Neural progenitor cell (in vitro differentiated cells): ENCODE data around the gene EFNA5. TPM values are rescaled to one million over a fixed set of nuclear protein-coding genes. Genes with fewer than 3 reads are reported as not detected.

Source experiments
- DNase-seq: peaks from one replicate; pipeline ENCODE4 v3.0.0-alpha.2; 2016; ENCODE audit warnings: low spot score
- H2AFZ ChIP-seq: fragments of 200-600 bp; sonication (generic); replicated peaks from 2 replicates; pipeline ENCODE4 v1.6.1; 2016; ENCODE audit warnings: antibody characterized with exemption
- H3F3A ChIP-seq: fragments of 200-600 bp; sonication (generic); 2 replicates; pipeline ENCODE4 v1.6.1; 2016; ENCODE audit warnings: antibody characterized with exemption, low read depth
- H3K27ac ChIP-seq: fragments of 200-600 bp; sonication (generic); 2 replicates; pipeline ENCODE4 v1.5.1; 2016; ENCODE audit warnings: mild to moderate bottlenecking
- H3K27me3 ChIP-seq: fragments of 200-600 bp; sonication (generic); 2 replicates; pipeline ENCODE4 v1.6.1; 2016; ENCODE audit warnings: mild to moderate bottlenecking, moderate library complexity
- H3K36me3 ChIP-seq: fragments of 200-600 bp; sonication (generic); 2 replicates; pipeline ENCODE4 v1.5.1; 2016
- H3K4me1 ChIP-seq: fragments of 200-600 bp; sonication (generic); 2 replicates; pipeline ENCODE4 v1.6.1; 2016; ENCODE audit warnings: mixed run types
- H3K4me2 ChIP-seq: fragments of 200-600 bp; sonication (generic); 2 replicates; pipeline ENCODE4 v1.6.1; 2016
- H3K4me3 ChIP-seq: fragments of 200-600 bp; sonication (generic); 2 replicates; pipeline ENCODE4 v1.5.1; 2016
- H3K79me2 ChIP-seq: fragments of 200-600 bp; sonication (generic); 2 replicates; pipeline ENCODE4 v1.6.1; 2016; ENCODE audit warnings: low read depth
- H3K9ac ChIP-seq: fragments of 200-600 bp; sonication (generic); 2 replicates; pipeline ENCODE4 v1.6.1; 2016
- H3K9me3 ChIP-seq: fragments of 200-600 bp; sonication (generic); 2 replicates; pipeline ENCODE4 v1.5.1; 2016; ENCODE audit warnings: low read depth
- H4K20me1 ChIP-seq: fragments of 200-600 bp; sonication (generic); 2 replicates; pipeline ENCODE4 v1.6.1; 2016; ENCODE audit warnings: low read depth
- H3K27ac Mint-ChIP-seq: 3 replicates; pipeline ENCODE4 v1.8.0; 2021; ENCODE audit warnings: mixed read lengths
- H3K27me3 Mint-ChIP-seq: 2 replicates; pipeline ENCODE4 v1.8.0; 2022; ENCODE audit warnings: low read depth, mild to moderate bottlenecking, inconsistent platforms, moderate library complexity, mixed read lengths; ENCODE audit not compliant: insufficient read depth
- H3K36me3 Mint-ChIP-seq: 3 replicates; pipeline ENCODE4 v1.8.0; 2021; ENCODE audit warnings: mixed read lengths
- H3K4me1 Mint-ChIP-seq: 3 replicates; pipeline ENCODE4 v1.8.0; 2021; ENCODE audit warnings: mixed read lengths
- H3K4me3 Mint-ChIP-seq: 3 replicates; pipeline ENCODE4 v1.8.0; 2021; ENCODE audit warnings: mild to moderate bottlenecking, moderate library complexity, mixed read lengths
- H3K9me3 Mint-ChIP-seq: 3 replicates; pipeline ENCODE4 v1.8.0; 2020; ENCODE audit warnings: mixed read lengths
- CTCF ChIP-seq: fragments of 200-600 bp; sonication (generic); IDR thresholded peaks from 2 replicates; pipeline ENCODE4 v1.5.1; 2017; ENCODE audit warnings: antibody characterized with exemption, mild to moderate bottlenecking
- EZH2 ChIP-seq: fragments of 200-600 bp; sonication (generic); IDR thresholded peaks from 2 replicates; pipeline ENCODE4 v1.6.1; 2017; ENCODE audit warnings: antibody characterized with exemption, mild to moderate bottlenecking, moderate library complexity
- EZH2phosphoT487 ChIP-seq: fragments of 200-600 bp; sonication (generic); IDR thresholded peaks from 2 replicates; pipeline ENCODE4 v1.6.1; 2017; ENCODE audit warnings: antibody characterized with exemption
- total RNA-seq: library from RNA; depleted of rRNA; stranded (reverse); fragments of >200 nt; gene quantifications from 2 replicates; pipeline ENCODE4 v1.2.3, GENCODE V29; 2015; ENCODE audit warnings: low replicate concordance

Gene EFNA5
- total RNA-seq, 1 donor from 2014 or later, result 105 TPM

GRCh38 chr5:107460789-107461188, 209.9 kb downstream of the EFNA5 start:
- Histone ChIP-seq H3K9ac (no peak overlapping the region), H3F3A (peaks cover 31% of the 10 kb centered on the region), H3K9me3 (no peaks in the 10 kb centered on the region), H3K4me2 (no peak overlapping the region), H3K4me3 (no peak overlapping the region), H3K79me2 (peaks cover 100% of the 10 kb centered on the region), H3K27ac (no peak overlapping the region), H3K36me3 (no peaks in the 10 kb centered on the region), H3K27me3 (no peaks in the 10 kb centered on the region), H2AFZ (no peak overlapping the region), H3K4me1 (peaks cover 75% of the 10 kb centered on the region), H4K20me1 (peaks cover 100% of the 10 kb centered on the region)
- no peak for DNase-seq
- peaks cover 5% of the 10 kb centered on the region for H3K27me3 Mint-ChIP-seq
- no peak overlapping the region for H3K27ac Mint-ChIP-seq
- H3K36me3 Mint-ChIP-seq, result peaks cover 6% of the 10 kb centered on the region
- H3K4me1 Mint-ChIP-seq, result peaks cover 66% of the 10 kb centered on the region
- TF ChIP-seq CTCF (no peak), EZH2 (no peak), EZH2phosphoT487 (no peak)
- H3K4me3 Mint-ChIP-seq, result no peak overlapping the region
- no peaks in the 10 kb centered on the region for H3K9me3 Mint-ChIP-seq

GRCh38 chr5:107459605-107460004, 211.1 kb downstream of the EFNA5 start:
- H3K79me2 ChIP-seq, result peaks cover 100% of the 10 kb centered on the region
- peaks cover 66% of the 10 kb centered on the region for H3K4me1 Mint-ChIP-seq
- no peaks in the 10 kb centered on the region for H3K36me3 ChIP-seq
- peaks cover 4% of the 10 kb centered on the region for H3K27me3 Mint-ChIP-seq
- no peak for DNase-seq
- no peak overlapping the region for H3K4me3 ChIP-seq
- H2AFZ ChIP-seq, result no peak overlapping the region
- H3K9me3 ChIP-seq, result no peaks in the 10 kb centered on the region
- peaks cover 100% of the 10 kb centered on the region for H4K20me1 ChIP-seq
- no peaks in the 10 kb centered on the region for H3K27me3 ChIP-seq
- H3K4me1 ChIP-seq, result peaks cover 75% of the 10 kb centered on the region
- no peak overlapping the region for H3K4me2 ChIP-seq
- TF ChIP-seq EZH2, result no peak
- TF ChIP-seq CTCF, result no peak
- TF ChIP-seq EZH2phosphoT487, result no peak
- peaks cover 6% of the 10 kb centered on the region for H3K36me3 Mint-ChIP-seq
- H3K27ac Mint-ChIP-seq, result peak overlapping the region; percentile 39
- H3K4me3 Mint-ChIP-seq, result no peak overlapping the region
- no peak overlapping the region for H3K27ac ChIP-seq
- no peak overlapping the region for H3K9ac ChIP-seq
- no peaks in the 10 kb centered on the region for H3K9me3 Mint-ChIP-seq
- H3F3A ChIP-seq, result peaks cover 25% of the 10 kb centered on the region

- no peak for DNase-seq
- H2AFZ ChIP-seq, result no peak overlapping the region
- H3K9me3 ChIP-seq, result no peaks in the 10 kb centered on the region
- peaks cover 23% of the 10 kb centered on the region for H3F3A ChIP-seq
- no peak overlapping the region for H3K4me3 ChIP-seq
- TF ChIP-seq EZH2 (no peak), CTCF (no peak), EZH2phosphoT487 (no peak)
- Mint-ChIP-seq H3K27ac (no peak overlapping the region), H3K4me1 (peaks cover 63% of the 10 kb centered on the region), H3K4me3 (no peak overlapping the region), H3K36me3 (peaks cover 8% of the 10 kb centered on the region), H3K9me3 (no peaks in the 10 kb centered on the region), H3K27me3 (peaks cover 3% of the 10 kb centered on the region)
- no peak overlapping the region for H3K27ac ChIP-seq
- H3K9ac ChIP-seq, result no peak overlapping the region
- no peak overlapping the region for H3K4me2 ChIP-seq
- peaks cover 63% of the 10 kb centered on the region for H3K4me1 ChIP-seq
- H3K36me3 ChIP-seq, result no peaks in the 10 kb centered on the region
- peaks cover 100% of the 10 kb centered on the region for H4K20me1 ChIP-seq
- H3K27me3 ChIP-seq, result no peaks in the 10 kb centered on the region
- H3K79me2 ChIP-seq, result peaks cover 100% of the 10 kb centered on the region
These were observed 212.4 kb downstream of the EFNA5 start for GRCh38 chr5:107458322-107458721.
